Globus pallidus (tissue), 1 donor: ENCODE results near the gene CLASP1.
"Not testable (repeated sequence)": the region's sequence is repeated elsewhere in the genome, so short reads cannot be mapped to it uniquely, and the experiment has no call there.

Experiments used
- DNase-seq: peaks from one replicate; pipeline ENCODE4 v3.0.0-alpha.2; 2015; ENCODE audit warnings: low spot score

CLASP1 gene

GRCh38 chr2:121613774-121614173, 35.5 kb downstream of the CLASP1 start:
- no peak for DNase-seq

GRCh38 chr2:121613152-121613551, 36.1 kb downstream of the CLASP1 start:
- DNase-seq: no peak

- no peak for DNase-seq
These were observed 37.2 kb downstream of the CLASP1 start for GRCh38 chr2:121611730-121612705.

- not testable (repeated sequence) for DNase-seq
These were observed 38.1 kb downstream of the CLASP1 start for GRCh38 chr2:121611048-121611649.

GRCh38 chr2:121610487-121610874, 38.8 kb downstream of the CLASP1 start:
- DNase-seq: not testable (repeated sequence)

- DNase-seq: no peak
These were observed 40.3 kb downstream of the CLASP1 start for GRCh38 chr2:121608967-121609366.

- DNase-seq: no peak
These were observed 40.9 kb downstream of the CLASP1 start for GRCh38 chr2:121608367-121608766.

GRCh38 chr2:121605820-121606733, 43.2 kb downstream of the CLASP1 start:
- peak; percentile 19 for DNase-seq

- no peak for DNase-seq
These were observed 46.1 kb downstream of the CLASP1 start for GRCh38 chr2:121603185-121603584.

- no peak for DNase-seq
These were observed 49.2 kb downstream of the CLASP1 start for GRCh38 chr2:121599963-121600651.

- no peak for DNase-seq
These were observed 51.2 kb downstream of the CLASP1 start for GRCh38 chr2:121598087-121598486.

- peak; percentile 36 for DNase-seq
These were observed 52.8 kb downstream of the CLASP1 start for GRCh38 chr2:121596221-121597080.

GRCh38 chr2:121595012-121595891, 54.0 kb downstream of the CLASP1 start:
- DNase-seq: no peak

- DNase-seq: no peak
These were observed 58.1 kb downstream of the CLASP1 start for GRCh38 chr2:121591199-121591598.

GRCh38 chr2:121588357-121588756, 60.9 kb downstream of the CLASP1 start:
- no peak for DNase-seq

- no peak for DNase-seq
These were observed 62.1 kb downstream of the CLASP1 start for GRCh38 chr2:121587131-121587530.

- DNase-seq: no peak
These were observed 64.5 kb downstream of the CLASP1 start for GRCh38 chr2:121584741-121585140.

- DNase-seq: no peak
These were observed 65.7 kb downstream of the CLASP1 start for GRCh38 chr2:121583555-121583954.

GRCh38 chr2:121582272-121582671, 67.0 kb downstream of the CLASP1 start:
- DNase-seq: no peak

- DNase-seq: no peak
These were observed 70.0 kb downstream of the CLASP1 start for GRCh38 chr2:121579309-121579708.
